Jurkat, Clone E6-1 (cell line): ENCODE results near the gene PCDHGA4. TPM values are rescaled to one million over a fixed set of nuclear protein-coding genes. Genes with fewer than 3 reads are reported as not detected.
"Not testable (repeated sequence)": the region's sequence is repeated elsewhere in the genome, so short reads cannot be mapped to it uniquely, and the experiment has no call there.

Source experiments
- DNase-seq: peaks from one replicate; pipeline ENCODE4 v3.0.0-alpha.2; 2011; ENCODE audit warnings: low read depth, low spot score
- H3K4me3 ChIP-seq: 2 replicates; pipeline ENCODE4 v1.5.1; 2011; ENCODE audit warnings: mild to moderate bottlenecking, low read length, control low read depth, moderate library complexity
- polyA plus RNA-seq: library from polyadenylated mRNA; unstranded; fragments of >200 nt; gene quantifications from one replicate; pipeline ENCODE4 v1.2.1, GENCODE V29; 2012; ENCODE audit warnings: missing spikeins; ENCODE audit not compliant: insufficient read length, insufficient read depth

Gene PCDHGA4
- polyA plus RNA-seq = not detected

- DNase-seq = no peak
- no peak within 1 kb of the TSS for H3K4me3 ChIP-seq
These were observed at the start of gene PCDHGA4 for GRCh38 chr5:141354900-141355469. Gene PCDHGA4, plus strand, starts transcription at chr5:141355021. Its CDS starts 87 bp downstream, at chr5:141355108.

GRCh38 chr5:141306630-141307029 lies 48.2 kb upstream of the PCDHGA4 start:
- H3K4me3 ChIP-seq = no peak overlapping the region
- DNase-seq = no peak

- H3K4me3 ChIP-seq = no peak overlapping the region
- no peak for DNase-seq
These were observed 41.1 kb upstream of the PCDHGA4 start for GRCh38 chr5:141313711-141314110.

GRCh38 chr5:141316963-141317362 lies 37.9 kb upstream of the PCDHGA4 start:
- not testable (repeated sequence) for DNase-seq, H3K4me3 ChIP-seq

- DNase-seq = no peak
- no peak overlapping the region for H3K4me3 ChIP-seq
These were observed 35.6 kb upstream of the PCDHGA4 start for GRCh38 chr5:141319202-141319601.

GRCh38 chr5:141319699-141320098 lies 35.1 kb upstream of the PCDHGA4 start:
- DNase-seq = no peak
- H3K4me3 ChIP-seq = peak overlapping the region; percentile 84

GRCh38 chr5:141320225-141321169 lies 34.3 kb upstream of the PCDHGA4 start, which contains the start of gene TAF7:
Gene TAF7, minus strand, starts transcription at chr5:141320784. Its CDS starts 740 bp downstream, at chr5:141320044.
- H3K4me3 ChIP-seq = peak within 1 kb of the TSS; percentile 84
- peak; percentile 88 for DNase-seq

GRCh38 chr5:141322261-141322660 lies 32.6 kb upstream of the PCDHGA4 start:
- H3K4me3 ChIP-seq = no peak overlapping the region
- DNase-seq = no peak

GRCh38 chr5:141326088-141326854 lies 28.6 kb upstream of the PCDHGA4 start:
- DNase-seq = no peak
- no peak overlapping the region for H3K4me3 ChIP-seq

GRCh38 chr5:141328231-141328630 lies 26.6 kb upstream of the PCDHGA4 start:
- DNase-seq = no peak
- no peak overlapping the region for H3K4me3 ChIP-seq

- DNase-seq = no peak
These were observed 24.3 kb upstream of the PCDHGA4 start, which contains the start of gene PCDHGA1 for GRCh38 chr5:141330299-141331080. Gene PCDHGA1, plus strand, starts transcription at chr5:141330514.

GRCh38 chr5:141332571-141332970 lies 22.2 kb upstream of the PCDHGA4 start:
- not testable (repeated sequence) for H3K4me3 ChIP-seq, DNase-seq

More at GRCh38 chr5:141330299-141331080, 24.3 kb upstream of the PCDHGA4 start, which contains the start of gene PCDHGA1:
- H3K4me3 ChIP-seq = no peak within 1 kb of the TSS

- no peak for DNase-seq
- H3K4me3 ChIP-seq = no peak within 1 kb of the TSS
These were observed 16.1 kb upstream of the PCDHGA4 start, which contains the start of gene PCDHGA2 for GRCh38 chr5:141338538-141339306. Gene PCDHGA2, plus strand, starts transcription at chr5:141338760.

GRCh38 chr5:141340781-141341354 lies 14.0 kb upstream of the PCDHGA4 start:
- not testable (repeated sequence) for DNase-seq, H3K4me3 ChIP-seq

GRCh38 chr5:141342773-141343172 lies 12.0 kb upstream of the PCDHGA4 start:
- H3K4me3 ChIP-seq = no peak overlapping the region
- no peak for DNase-seq

- DNase-seq = no peak
- H3K4me3 ChIP-seq = no peak within 1 kb of the TSS
These were observed 11.4 kb upstream of the PCDHGA4 start, which contains the start of gene PCDHGA3 for GRCh38 chr5:141343242-141343952. Gene PCDHGA3, plus strand, starts transcription at chr5:141343829. Its CDS starts 205 bp downstream, at chr5:141344034.
